Epithelial cell of proximal tubule (primary cell): ENCODE measurements around the gene CPXM2. TPM values are rescaled to one million over a fixed set of nuclear protein-coding genes. Genes with fewer than 3 reads are reported as not detected.

Source experiments
- DNase-seq: peaks from one replicate; pipeline ENCODE4 v3.0.0-alpha.2; 2011; ENCODE audit warnings: low read depth
- H3K4me3 ChIP-seq: 2 replicates; pipeline ENCODE4 v1.5.1; 2011; ENCODE audit warnings: low read depth, mild to moderate bottlenecking, low read length
- CTCF ChIP-seq: conservative IDR thresholded peaks from 2 replicates; pipeline ENCODE4 v1.5.1; 2012; ENCODE audit warnings: low read depth, mild to moderate bottlenecking, low read length
- total RNA-seq: library from RNA; depleted of rRNA; stranded (reverse); fragments of >200 nt; gene quantifications from 2 replicates; pipeline ENCODE4 v1.2.3, GENCODE V29; 2015

Gene CPXM2
- total RNA-seq, 1 donor from 2014 or later: 1.9 TPM

- DNase-seq: no peak
- H3K4me3 ChIP-seq: no peak overlapping the region
- TF ChIP-seq CTCF: no peak
Observed at GRCh38 chr10:123855008-123855684, 36.5 kb downstream of the CPXM2 start.

GRCh38 chr10:123854498-123854897 lies 37.1 kb downstream of the CPXM2 start:
- TF ChIP-seq CTCF: no peak
- no peak overlapping the region for H3K4me3 ChIP-seq
- no peak for DNase-seq

- TF ChIP-seq CTCF: no peak
- H3K4me3 ChIP-seq: no peak overlapping the region
- DNase-seq: no peak
Observed at GRCh38 chr10:123854003-123854402, 37.6 kb downstream of the CPXM2 start.

- H3K4me3 ChIP-seq: no peak overlapping the region
- DNase-seq: no peak
- no peak for TF ChIP-seq CTCF
Observed at GRCh38 chr10:123852411-123852951, 39.1 kb downstream of the CPXM2 start.

- TF ChIP-seq CTCF: no peak
- DNase-seq: no peak
- H3K4me3 ChIP-seq: no peak overlapping the region
Observed at GRCh38 chr10:123848564-123849457, 42.8 kb downstream of the CPXM2 start.

- no peak for TF ChIP-seq CTCF
- DNase-seq: no peak
- H3K4me3 ChIP-seq: no peak overlapping the region
Observed at GRCh38 chr10:123847686-123848432, 43.7 kb downstream of the CPXM2 start.
